Activated naive CD4-positive, alpha-beta T cell treated with anti-CD3 and anti-CD28 coated beads, Interleukin-2, amount 50 U/mL, for 24 hours (primary cell): ENCODE results near the gene ASIP.
"Not testable (repeated sequence)": the region's sequence is repeated elsewhere in the genome, so short reads cannot be mapped to it uniquely, and the experiment has no call there.

Experiments used
- H3K27ac Mint-ChIP-seq: one replicate; pipeline ENCODE4 v1.8.0; 2021; ENCODE audit warnings: mild to moderate bottlenecking, mixed read lengths
- H3K27me3 Mint-ChIP-seq: one replicate; pipeline ENCODE4 v1.8.0; 2021; ENCODE audit warnings: mixed read lengths
- H3K36me3 Mint-ChIP-seq: one replicate; pipeline ENCODE4 v1.8.0; 2021; ENCODE audit warnings: mixed read lengths
- H3K4me1 Mint-ChIP-seq: one replicate; pipeline ENCODE4 v1.8.0; 2021; ENCODE audit warnings: mixed read lengths
- H3K4me3 Mint-ChIP-seq: one replicate; pipeline ENCODE4 v1.8.0; 2021; ENCODE audit warnings: mild to moderate bottlenecking, mixed read lengths
- H3K9me3 Mint-ChIP-seq: one replicate; pipeline ENCODE4 v1.8.0; 2021; ENCODE audit warnings: mixed read lengths

The ASIP gene

DNA sequence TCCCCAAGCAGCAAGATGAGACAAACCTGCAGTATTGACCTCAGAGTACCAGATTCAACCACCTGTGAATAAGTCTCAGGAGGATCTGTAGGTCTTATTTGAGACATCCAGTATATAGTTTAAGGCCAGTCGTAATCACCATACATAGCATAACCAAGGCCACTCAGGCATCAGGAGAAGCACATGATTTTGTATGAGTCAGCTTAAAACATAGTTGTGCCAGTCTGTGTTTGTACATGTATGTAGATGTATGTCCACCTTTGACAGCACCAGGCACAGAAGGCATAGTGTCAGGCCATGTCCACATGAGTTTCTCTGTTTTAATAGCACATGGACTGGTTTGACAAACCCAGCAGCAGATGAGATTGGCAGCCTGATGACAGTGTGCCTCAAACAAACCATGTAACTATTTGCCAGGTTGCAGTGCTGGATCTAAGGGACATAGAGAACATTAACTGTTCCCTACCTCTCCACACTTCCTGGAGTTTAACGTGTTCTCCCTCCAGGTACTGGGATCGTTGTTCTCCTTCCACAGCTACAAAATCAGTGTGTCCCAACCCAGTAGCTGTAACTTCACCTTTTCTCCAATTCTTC is 8.6 kb upstream of the ASIP start:
- Mint-ChIP-seq H3K4me3 (no peak overlapping the region), H3K36me3 (peaks cover 2% of the 10 kb centered on the region), H3K27ac (no peak overlapping the region), H3K27me3 (no peaks in the 10 kb centered on the region), H3K9me3 (peaks cover 5% of the 10 kb centered on the region), H3K4me1 (no peaks in the 10 kb centered on the region)

DNA sequence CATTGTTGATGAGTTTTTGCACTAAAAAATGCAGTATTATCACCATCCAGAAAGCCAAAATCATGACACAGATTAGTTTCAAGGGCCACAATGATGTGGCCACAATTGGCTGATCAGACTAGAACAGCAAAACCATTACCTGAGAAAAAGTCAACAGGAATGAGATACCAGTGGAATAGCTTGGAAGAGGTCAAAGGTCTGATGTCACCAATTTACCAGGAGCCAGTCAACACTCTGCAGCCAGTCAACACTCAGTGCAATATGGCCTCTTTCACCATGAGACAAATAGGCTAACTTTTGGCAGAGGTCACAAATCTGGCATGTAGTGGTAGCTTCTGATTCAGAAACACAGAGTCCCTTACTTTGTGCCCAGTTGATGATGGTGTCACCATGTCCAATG is 7.5 kb upstream of the ASIP start:
- no peak overlapping the region for H3K4me3 Mint-ChIP-seq
- H3K36me3 Mint-ChIP-seq: peaks cover 8% of the 10 kb centered on the region
- no peaks in the 10 kb centered on the region for H3K27me3 Mint-ChIP-seq
- H3K4me1 Mint-ChIP-seq: no peaks in the 10 kb centered on the region
- H3K27ac Mint-ChIP-seq: no peak overlapping the region
- peaks cover 12% of the 10 kb centered on the region for H3K9me3 Mint-ChIP-seq

DNA sequence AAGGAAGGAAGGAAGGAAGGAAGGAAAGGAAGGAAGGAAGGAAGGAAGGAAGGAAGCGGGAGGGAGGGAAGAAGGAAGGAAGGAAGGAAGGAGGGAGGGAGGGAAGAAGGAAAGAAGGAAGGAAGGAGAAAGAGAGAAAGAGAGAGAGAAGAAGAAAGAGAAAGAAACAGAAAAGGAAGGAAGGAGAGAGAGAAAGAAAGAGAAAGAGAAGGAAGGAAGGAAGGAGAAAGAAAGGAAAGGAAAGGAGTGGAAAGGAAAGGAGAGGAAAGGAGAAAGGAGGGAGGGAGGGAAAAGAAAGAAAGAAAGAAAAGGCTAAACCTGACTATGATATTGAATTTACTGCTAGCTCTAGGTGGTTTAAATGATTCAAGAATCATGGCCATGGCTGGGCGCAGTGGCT is 5.3 kb upstream of the ASIP start:
- Mint-ChIP-seq H3K27me3 (no peaks in the 10 kb centered on the region), H3K27ac (no peak overlapping the region), H3K9me3 (peaks cover 12% of the 10 kb centered on the region), H3K4me1 (peaks cover 10% of the 10 kb centered on the region), H3K4me3 (no peak overlapping the region), H3K36me3 (peaks cover 8% of the 10 kb centered on the region)

DNA sequence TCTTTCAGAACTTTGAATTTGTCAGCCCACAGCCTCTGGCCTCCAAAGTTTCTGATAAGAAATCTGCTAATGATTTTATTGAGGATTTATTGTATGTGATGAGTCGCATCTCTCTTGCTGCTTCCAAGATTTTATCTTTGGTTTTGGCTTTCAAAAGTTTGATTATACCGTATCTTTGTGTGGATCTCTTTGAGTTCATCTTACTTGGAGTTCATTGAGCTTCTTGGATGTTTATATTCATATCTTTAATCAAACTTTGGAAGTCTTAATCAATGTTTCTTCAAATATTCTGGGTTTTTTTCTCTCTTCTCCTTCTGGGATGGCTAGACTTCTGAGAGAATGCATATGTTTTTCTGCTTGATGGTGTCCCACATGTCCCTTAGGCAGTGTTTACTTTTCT is 3.3 kb upstream of the ASIP start:
- no peak overlapping the region for H3K27ac Mint-ChIP-seq

DNA sequence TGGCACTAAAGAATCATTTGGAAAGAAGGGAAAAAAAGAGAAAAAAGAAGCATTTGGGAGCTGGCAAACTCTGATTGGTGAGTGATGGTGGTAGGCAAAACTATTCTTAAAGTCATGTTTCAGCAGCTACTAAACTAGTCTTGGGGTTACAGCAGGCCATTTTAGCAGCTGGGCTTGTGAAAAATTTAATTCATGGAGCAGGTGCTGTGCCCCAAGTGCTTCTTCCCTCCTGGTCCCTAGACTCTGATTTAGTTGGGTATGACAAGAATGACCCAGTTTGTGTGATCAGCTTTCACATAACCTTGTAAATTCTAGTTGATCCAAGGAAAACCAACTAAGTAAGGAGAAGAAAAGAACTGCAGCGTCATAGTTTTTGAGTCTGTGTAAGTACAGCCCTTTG is 1.1 kb upstream of the ASIP start:
- H3K36me3 Mint-ChIP-seq: peaks cover 8% of the 10 kb centered on the region
- peaks cover 25% of the 10 kb centered on the region for H3K4me1 Mint-ChIP-seq
- H3K27ac Mint-ChIP-seq: no peak overlapping the region
- no peaks in the 10 kb centered on the region for H3K27me3 Mint-ChIP-seq
- peaks cover 12% of the 10 kb centered on the region for H3K9me3 Mint-ChIP-seq
- no peak overlapping the region for H3K4me3 Mint-ChIP-seq

More for the DNA sequence above, 3.3 kb upstream of the ASIP start:
- no peaks in the 10 kb centered on the region for H3K27me3 Mint-ChIP-seq
- peaks cover 25% of the 10 kb centered on the region for H3K4me1 Mint-ChIP-seq
- peaks cover 8% of the 10 kb centered on the region for H3K36me3 Mint-ChIP-seq
- H3K9me3 Mint-ChIP-seq: peaks cover 12% of the 10 kb centered on the region
- H3K4me3 Mint-ChIP-seq: no peak overlapping the region

DNA sequence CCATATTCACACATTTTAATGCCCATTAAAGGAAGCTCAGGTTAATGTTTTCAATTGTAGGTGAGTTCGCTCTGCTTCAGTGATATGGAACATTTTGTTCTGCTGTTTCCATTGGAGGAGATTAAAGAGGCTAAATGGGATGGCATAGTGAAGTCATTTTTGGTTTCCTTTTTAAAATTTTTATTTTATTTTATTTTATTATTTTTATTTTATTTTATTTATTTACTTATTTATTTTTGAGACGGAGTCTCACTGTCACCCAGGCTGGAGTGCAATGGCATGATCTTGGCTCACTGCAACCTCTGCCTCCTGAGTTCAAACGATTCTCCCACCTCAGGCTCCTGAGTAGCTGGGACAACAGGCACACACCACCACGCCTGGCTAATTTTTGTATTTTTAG is 792 bp downstream of the ASIP start:
- H3K27ac Mint-ChIP-seq, H3K27me3 Mint-ChIP-seq, H3K4me3 Mint-ChIP-seq, H3K36me3 Mint-ChIP-seq: not testable (repeated sequence)
- peaks cover 25% of the 10 kb centered on the region for H3K4me1 Mint-ChIP-seq
- H3K9me3 Mint-ChIP-seq: peaks cover 12% of the 10 kb centered on the region

DNA sequence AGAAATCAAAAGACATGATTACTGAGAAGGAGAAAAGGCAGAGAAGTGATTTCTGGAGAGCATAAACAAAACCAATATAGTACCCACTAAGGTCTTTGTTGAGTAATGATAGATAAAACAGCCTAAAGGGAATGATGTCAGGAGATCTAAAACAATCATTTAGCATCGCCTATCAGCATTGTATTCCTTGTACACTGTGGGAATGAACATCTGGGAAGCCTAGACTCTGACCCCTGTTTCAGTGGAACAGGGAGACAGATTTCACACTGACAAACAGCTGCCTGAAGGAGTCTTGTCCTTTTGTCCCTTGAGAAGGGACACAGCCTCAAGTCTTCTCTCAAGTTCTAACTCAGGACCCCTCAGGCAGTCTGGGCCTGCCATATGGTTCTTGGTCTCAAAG is 1.7 kb downstream of the ASIP start:
- Mint-ChIP-seq H3K4me3 (no peak overlapping the region), H3K9me3 (peaks cover 7% of the 10 kb centered on the region), H3K27ac (no peak overlapping the region), H3K36me3 (peaks cover 6% of the 10 kb centered on the region), H3K27me3 (no peaks in the 10 kb centered on the region), H3K4me1 (peaks cover 25% of the 10 kb centered on the region)

DNA sequence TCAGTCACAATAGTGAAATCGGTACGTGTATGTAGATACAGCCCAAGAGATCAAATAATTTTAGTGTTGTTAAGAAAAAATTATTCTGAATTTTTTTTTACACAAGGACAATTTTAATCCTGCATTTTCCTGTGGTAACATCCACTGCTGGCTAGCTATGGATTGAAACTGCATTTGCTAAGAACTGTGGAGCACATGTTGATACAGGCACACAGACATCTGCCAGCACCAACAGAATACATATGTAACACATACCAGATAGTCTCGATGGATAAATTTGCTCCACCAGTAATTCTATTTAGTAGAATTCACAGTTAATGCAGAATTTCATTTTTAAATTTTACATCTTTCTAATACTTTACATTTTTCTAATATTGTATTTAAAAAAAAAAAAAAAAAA is 2.2 kb downstream of the ASIP start:
- Mint-ChIP-seq H3K36me3 (peaks cover under 1% of the 10 kb centered on the region), H3K9me3 (peaks cover 2% of the 10 kb centered on the region), H3K27me3 (no peaks in the 10 kb centered on the region), H3K27ac (no peak overlapping the region), H3K4me3 (no peak overlapping the region), H3K4me1 (peaks cover 25% of the 10 kb centered on the region)

DNA sequence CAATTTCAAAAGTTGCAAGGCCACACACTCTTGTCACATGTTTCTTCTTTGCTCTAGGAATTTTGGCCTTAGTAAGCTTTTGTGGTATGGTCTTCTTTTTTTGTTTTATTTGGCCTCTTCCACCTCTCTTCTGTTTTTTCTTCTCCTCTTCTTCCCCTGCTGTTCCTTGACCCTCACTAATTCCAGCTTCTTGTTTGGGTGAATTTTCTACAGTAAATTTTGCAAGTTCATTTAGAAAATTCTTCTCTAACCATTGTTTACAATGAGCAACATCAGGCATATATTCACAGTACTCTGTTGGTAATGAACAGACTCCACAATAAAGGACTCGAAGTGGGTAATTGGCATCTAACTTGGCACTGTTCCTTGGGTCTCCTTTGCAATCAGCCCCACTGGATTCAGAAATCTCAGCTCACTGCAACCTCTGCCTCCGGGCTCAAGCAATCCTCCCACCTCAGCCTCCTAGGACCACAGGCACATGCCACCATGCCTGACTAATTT is 5.0 kb downstream of the ASIP start:
- Mint-ChIP-seq H3K9me3 (no peaks in the 10 kb centered on the region), H3K36me3 (no peaks in the 10 kb centered on the region), H3K4me1 (peaks cover 16% of the 10 kb centered on the region), H3K27ac (peak overlapping the region; percentile 68), H3K4me3 (no peak overlapping the region), H3K27me3 (no peaks in the 10 kb centered on the region)

DNA sequence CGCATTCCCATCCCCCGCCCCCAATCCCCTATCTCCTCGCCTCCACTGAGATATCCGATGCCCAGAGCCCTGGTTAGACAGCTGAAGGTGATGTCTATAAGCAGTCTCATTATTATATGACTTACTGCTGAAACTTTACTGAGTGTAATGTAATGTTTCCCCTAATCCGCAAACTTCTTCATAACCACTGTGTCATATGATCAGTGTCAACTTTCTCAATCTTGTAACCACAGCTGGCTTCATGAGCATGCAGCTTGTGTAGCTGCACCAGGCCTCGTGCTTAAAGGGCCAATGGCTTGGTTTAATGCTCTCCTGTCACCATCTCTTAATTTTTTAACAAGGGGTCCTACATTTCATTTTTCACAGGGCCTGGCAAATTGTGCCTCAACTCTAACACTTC is 8.1 kb downstream of the ASIP start:
- H3K27me3 Mint-ChIP-seq: no peaks in the 10 kb centered on the region
- no peak overlapping the region for H3K4me3 Mint-ChIP-seq
- peaks cover 5% of the 10 kb centered on the region for H3K4me1 Mint-ChIP-seq
- no peaks in the 10 kb centered on the region for H3K36me3 Mint-ChIP-seq
- H3K9me3 Mint-ChIP-seq: no peaks in the 10 kb centered on the region
- H3K27ac Mint-ChIP-seq: no peak overlapping the region

DNA sequence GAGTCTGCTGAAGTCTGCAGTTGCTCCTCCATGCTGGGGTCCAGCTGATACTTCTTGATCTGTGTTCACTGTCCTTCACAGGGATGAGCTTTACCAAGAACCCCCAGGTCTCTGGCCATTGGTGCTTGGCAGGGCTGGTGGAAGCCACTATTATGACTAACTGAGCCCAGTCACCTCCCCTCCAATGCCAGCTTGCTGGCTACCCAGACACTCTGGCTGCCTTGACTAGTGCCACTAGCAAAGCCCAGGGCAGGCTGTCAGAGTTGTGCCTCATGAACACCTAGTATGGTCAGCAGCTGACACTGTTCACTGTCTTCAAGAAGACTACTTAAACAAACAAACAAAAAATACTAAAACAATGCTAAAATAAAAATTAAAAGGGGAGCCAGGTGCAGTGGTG is 8.8 kb downstream of the ASIP start:
- Mint-ChIP-seq H3K4me3 (no peak overlapping the region), H3K27ac (no peak overlapping the region), H3K36me3 (no peaks in the 10 kb centered on the region), H3K27me3 (no peaks in the 10 kb centered on the region), H3K9me3 (no peaks in the 10 kb centered on the region), H3K4me1 (peaks cover 5% of the 10 kb centered on the region)

DNA sequence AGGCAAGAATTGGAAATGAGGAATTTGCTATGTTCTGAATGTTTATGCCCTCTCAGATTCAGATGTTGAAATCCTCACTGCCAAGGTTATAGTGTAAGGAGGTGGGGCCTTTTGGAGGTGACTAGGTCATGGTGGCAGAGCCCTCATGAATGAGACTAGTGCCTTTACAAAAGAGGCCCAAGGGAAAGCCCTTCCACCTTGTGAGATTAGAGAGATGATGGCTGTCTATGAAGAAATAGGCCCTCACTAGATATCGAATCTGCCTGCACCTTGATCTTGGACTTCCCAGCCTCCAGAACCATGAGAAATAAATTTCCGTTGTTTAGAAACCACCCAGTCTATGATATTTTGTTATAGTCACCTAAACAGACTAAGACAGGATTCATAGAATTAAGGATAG is 10.4 kb downstream of the ASIP start:
- H3K4me3 Mint-ChIP-seq: no peak overlapping the region
- H3K27me3 Mint-ChIP-seq: no peaks in the 10 kb centered on the region
- peaks cover 5% of the 10 kb centered on the region for H3K4me1 Mint-ChIP-seq
- H3K9me3 Mint-ChIP-seq: no peaks in the 10 kb centered on the region
- no peaks in the 10 kb centered on the region for H3K36me3 Mint-ChIP-seq
- H3K27ac Mint-ChIP-seq: no peak overlapping the region

DNA sequence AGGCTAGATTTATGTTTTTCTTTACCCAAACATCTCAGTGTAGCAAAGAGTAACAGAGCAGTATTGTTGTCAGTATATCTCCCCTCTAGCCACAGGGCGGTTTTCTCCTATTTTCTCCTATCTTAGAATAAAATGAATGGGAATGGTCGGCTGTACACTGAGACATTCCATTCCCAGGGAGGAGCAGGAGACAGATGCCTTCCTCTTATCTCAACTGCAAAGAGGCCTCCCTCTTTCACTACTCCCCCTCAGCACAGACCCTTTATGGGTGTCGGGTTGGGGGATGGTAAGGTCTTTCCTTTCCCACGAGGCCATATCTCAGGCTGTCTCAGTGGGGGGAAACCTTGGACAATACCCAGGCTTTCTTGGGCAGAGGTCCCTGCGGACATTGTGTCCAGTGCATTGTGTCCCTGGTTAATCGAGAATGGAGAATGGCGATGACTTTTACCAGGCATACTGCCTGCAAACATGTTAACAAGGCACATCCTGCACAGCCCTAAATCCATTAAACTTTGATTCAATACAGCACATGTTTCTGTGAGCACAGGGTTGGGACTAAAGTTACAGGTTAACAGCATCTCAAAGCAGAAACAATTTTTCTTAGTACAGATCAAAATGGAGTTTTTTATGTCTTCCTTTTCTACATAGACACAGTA is 11.3 kb downstream of the ASIP start:
- not testable (repeated sequence) for H3K27ac Mint-ChIP-seq, H3K4me3 Mint-ChIP-seq, H3K27me3 Mint-ChIP-seq, H3K4me1 Mint-ChIP-seq, H3K9me3 Mint-ChIP-seq, H3K36me3 Mint-ChIP-seq

DNA sequence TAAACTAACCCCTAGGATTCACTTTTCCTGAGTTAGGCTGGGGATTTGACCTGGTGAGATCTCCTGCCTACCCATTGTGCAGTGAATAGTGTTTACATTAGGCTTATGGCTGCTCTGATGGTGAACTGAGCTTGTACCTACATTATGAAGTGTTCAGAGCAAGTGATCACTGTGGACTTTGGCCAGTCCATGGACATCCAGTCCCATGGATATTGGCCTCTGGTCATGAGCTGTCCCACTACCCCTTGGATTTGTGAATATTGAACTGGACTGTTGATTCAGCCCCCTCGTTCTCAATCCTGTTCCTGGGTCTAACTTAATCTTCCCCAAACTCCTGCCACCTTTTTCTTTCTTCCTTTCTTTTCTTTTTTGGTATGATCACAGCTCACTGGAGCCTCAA is 13.8 kb downstream of the ASIP start:
- Mint-ChIP-seq H3K27ac (no peak overlapping the region), H3K36me3 (no peaks in the 10 kb centered on the region), H3K4me3 (no peak overlapping the region), H3K9me3 (no peaks in the 10 kb centered on the region), H3K27me3 (no peaks in the 10 kb centered on the region), H3K4me1 (no peaks in the 10 kb centered on the region)

DNA sequence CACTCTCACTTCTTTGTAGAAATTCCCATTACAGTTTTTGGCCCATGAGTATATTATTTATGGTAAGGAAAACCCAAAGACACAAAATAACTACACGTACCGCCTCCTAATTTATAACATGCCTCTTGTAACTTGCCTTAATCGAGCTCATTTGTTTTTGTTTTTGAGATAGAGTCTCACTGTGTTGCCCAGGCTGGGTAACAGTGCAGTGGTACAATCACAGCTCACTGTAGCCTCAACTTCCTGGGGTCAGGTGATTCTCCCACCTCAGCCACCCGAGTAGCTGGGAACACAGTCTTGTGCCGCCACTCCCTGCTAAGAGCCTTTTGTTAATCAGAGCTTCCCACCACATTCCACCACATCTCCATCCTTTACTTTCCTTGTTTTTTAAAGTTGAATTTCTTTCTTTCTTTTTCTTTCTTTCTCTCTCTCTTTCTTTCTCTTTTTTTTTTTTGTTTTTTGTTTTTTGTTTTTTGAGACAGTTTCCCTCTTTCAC is 15.5 kb downstream of the ASIP start:
- H3K27me3 Mint-ChIP-seq: no peaks in the 10 kb centered on the region
- no peak overlapping the region for H3K4me3 Mint-ChIP-seq
- H3K36me3 Mint-ChIP-seq: no peaks in the 10 kb centered on the region
- no peaks in the 10 kb centered on the region for H3K4me1 Mint-ChIP-seq
- H3K27ac Mint-ChIP-seq: no peak overlapping the region
- H3K9me3 Mint-ChIP-seq: no peaks in the 10 kb centered on the region

DNA sequence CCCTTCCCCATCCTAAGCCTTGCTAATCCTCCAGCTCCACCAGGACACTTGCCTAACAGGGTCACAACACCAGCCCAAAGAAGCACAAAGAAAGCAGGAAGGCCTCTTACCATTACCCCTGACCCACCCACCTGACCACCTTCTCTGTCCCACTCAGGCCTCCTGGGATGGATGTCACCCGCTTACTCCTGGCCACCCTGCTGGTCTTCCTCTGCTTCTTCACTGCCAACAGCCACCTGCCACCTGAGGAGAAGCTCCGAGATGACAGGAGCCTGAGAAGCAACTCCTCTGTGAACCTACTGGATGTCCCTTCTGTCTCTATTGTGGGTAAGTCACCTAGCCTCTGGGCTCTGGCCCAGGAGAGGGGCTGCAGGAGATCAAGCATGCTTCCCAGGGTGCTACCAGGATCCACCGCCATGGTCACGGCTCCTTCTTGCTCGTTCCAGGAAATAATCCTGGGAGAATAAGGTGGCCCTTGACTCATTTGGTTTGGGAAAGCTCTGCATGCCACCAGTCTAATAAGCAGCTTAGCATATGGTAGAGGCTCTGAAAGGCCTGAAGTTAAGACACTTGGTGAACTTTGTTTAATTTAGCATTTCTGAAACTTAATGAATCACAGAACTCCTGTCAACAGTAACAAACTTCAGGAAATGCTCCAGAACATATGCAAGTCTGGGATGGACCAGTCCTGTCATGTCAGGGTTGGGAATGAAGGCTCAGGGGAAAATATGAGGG is 19.2 kb downstream of the ASIP start:
- Mint-ChIP-seq H3K4me1 (no peaks in the 10 kb centered on the region), H3K9me3 (no peaks in the 10 kb centered on the region), H3K4me3 (no peak overlapping the region), H3K36me3 (no peaks in the 10 kb centered on the region), H3K27ac (no peak overlapping the region), H3K27me3 (no peaks in the 10 kb centered on the region)
